HL-60 (cell line): ENCODE results near the gene TMC6.
"Not testable (repeated sequence)": the region's sequence is repeated elsewhere in the genome, so short reads cannot be mapped to it uniquely, and the experiment has no call there.

ENCODE experiments used
- DNase-seq, 2 experiments: peaks; one replicate each; pipeline ENCODE4 v3.0.0-alpha.2; 2010 to 2020; ENCODE audit warnings: low read depth in 1 of 2, low spot score in 1 of 2
- H3K27ac ChIP-seq: fragments of 250-450 bp; sonication (Bioruptor Pico); replicated peaks from 2 replicates; pipeline ENCODE4 v1.5.1; 2020; ENCODE audit warnings: mild to moderate bottlenecking, moderate library complexity
- H3K27me3 ChIP-seq: fragments of 250-450 bp; sonication (Bioruptor Pico); 2 replicates; pipeline ENCODE4 v1.5.1; 2021; ENCODE audit warnings: mild to moderate bottlenecking, moderate library complexity; ENCODE audit not compliant: insufficient read depth, poor library complexity, severe bottlenecking
- H3K4me3 ChIP-seq: replicated peaks from 2 replicates; pipeline ENCODE4 v1.5.1; 2011; ENCODE audit warnings: mild to moderate bottlenecking, control low read depth, low read length; ENCODE audit not compliant: insufficient read depth
- GABPA ChIP-seq: IDR thresholded peaks from 2 replicates; pipeline ENCODE4 v1.6.1; 2012; ENCODE audit warnings: low read depth
- POLR2AphosphoS5 ChIP-seq: IDR thresholded peaks from 2 replicates; pipeline ENCODE4 v1.6.1; 2012; ENCODE audit warnings: low read depth
- SPI1 ChIP-seq: IDR thresholded peaks from 2 replicates; pipeline ENCODE4 v1.6.1; 2012; ENCODE audit warnings: low read depth, mild to moderate bottlenecking, borderline replicate concordance
- TF ChIP-seq, protein P1 (sequence below): IDR thresholded peaks from 2 replicates; pipeline ENCODE4 v1.6.1; 2012; ENCODE audit warnings: low read depth; ENCODE audit not compliant: insufficient replicate concordance
- TF ChIP-seq, protein P2 (sequence below): IDR thresholded peaks from one replicate; pipeline ENCODE4 v1.5.1; 2011; ENCODE audit warnings: low read length, control low read depth, inconsistent platforms; ENCODE audit not compliant: insufficient read depth

Gene TMC6

GRCh38 chr17:78116411-78116810 lies 12.1 kb downstream of the TMC6 start:
- DNase-seq: no peak
- Histone ChIP-seq H3K27me3 (no peaks in the 10 kb centered on the region), H3K27ac (no peak overlapping the region), H3K4me3 (no peak overlapping the region)
- TF ChIP-seq, protein P1, sequence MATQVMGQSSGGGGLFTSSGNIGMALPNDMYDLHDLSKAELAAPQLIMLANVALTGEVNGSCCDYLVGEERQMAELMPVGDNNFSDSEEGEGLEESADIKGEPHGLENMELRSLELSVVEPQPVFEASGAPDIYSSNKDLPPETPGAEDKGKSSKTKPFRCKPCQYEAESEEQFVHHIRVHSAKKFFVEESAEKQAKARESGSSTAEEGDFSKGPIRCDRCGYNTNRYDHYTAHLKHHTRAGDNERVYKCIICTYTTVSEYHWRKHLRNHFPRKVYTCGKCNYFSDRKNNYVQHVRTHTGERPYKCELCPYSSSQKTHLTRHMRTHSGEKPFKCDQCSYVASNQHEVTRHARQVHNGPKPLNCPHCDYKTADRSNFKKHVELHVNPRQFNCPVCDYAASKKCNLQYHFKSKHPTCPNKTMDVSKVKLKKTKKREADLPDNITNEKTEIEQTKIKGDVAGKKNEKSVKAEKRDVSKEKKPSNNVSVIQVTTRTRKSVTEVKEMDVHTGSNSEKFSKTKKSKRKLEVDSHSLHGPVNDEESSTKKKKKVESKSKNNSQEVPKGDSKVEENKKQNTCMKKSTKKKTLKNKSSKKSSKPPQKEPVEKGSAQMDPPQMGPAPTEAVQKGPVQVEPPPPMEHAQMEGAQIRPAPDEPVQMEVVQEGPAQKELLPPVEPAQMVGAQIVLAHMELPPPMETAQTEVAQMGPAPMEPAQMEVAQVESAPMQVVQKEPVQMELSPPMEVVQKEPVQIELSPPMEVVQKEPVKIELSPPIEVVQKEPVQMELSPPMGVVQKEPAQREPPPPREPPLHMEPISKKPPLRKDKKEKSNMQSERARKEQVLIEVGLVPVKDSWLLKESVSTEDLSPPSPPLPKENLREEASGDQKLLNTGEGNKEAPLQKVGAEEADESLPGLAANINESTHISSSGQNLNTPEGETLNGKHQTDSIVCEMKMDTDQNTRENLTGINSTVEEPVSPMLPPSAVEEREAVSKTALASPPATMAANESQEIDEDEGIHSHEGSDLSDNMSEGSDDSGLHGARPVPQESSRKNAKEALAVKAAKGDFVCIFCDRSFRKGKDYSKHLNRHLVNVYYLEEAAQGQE: no peak
- TF ChIP-seq POLR2AphosphoS5: 0 out of 2 replicates have a peak, but pooled peaks have one; percentile 1
- TF ChIP-seq, protein P2, sequence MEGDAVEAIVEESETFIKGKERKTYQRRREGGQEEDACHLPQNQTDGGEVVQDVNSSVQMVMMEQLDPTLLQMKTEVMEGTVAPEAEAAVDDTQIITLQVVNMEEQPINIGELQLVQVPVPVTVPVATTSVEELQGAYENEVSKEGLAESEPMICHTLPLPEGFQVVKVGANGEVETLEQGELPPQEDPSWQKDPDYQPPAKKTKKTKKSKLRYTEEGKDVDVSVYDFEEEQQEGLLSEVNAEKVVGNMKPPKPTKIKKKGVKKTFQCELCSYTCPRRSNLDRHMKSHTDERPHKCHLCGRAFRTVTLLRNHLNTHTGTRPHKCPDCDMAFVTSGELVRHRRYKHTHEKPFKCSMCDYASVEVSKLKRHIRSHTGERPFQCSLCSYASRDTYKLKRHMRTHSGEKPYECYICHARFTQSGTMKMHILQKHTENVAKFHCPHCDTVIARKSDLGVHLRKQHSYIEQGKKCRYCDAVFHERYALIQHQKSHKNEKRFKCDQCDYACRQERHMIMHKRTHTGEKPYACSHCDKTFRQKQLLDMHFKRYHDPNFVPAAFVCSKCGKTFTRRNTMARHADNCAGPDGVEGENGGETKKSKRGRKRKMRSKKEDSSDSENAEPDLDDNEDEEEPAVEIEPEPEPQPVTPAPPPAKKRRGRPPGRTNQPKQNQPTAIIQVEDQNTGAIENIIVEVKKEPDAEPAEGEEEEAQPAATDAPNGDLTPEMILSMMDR: no peak

DNA sequence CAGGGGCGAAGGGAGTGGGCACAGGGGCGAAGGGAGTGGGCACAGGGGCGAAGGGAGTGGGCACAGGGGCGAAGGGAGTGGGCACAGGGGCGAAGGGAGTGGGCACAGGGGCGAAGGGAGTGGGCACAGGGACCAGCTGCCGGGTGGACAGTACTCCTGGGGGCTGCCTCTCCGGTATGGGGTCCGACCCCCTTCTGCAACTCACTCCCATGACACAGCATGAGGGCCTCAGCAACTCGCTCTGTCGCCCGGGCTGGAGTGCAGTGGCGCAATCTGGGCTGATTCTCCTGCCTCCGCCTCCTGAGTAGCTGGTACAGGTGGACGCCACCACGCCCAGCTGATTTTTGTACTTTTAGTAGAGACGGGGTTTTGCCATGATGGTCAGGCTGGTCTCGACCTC lies 12.8 kb downstream of the TMC6 start:
- H3K27ac ChIP-seq, DNase-seq, H3K27me3 ChIP-seq, H3K4me3 ChIP-seq: not testable (repeated sequence)

DNA sequence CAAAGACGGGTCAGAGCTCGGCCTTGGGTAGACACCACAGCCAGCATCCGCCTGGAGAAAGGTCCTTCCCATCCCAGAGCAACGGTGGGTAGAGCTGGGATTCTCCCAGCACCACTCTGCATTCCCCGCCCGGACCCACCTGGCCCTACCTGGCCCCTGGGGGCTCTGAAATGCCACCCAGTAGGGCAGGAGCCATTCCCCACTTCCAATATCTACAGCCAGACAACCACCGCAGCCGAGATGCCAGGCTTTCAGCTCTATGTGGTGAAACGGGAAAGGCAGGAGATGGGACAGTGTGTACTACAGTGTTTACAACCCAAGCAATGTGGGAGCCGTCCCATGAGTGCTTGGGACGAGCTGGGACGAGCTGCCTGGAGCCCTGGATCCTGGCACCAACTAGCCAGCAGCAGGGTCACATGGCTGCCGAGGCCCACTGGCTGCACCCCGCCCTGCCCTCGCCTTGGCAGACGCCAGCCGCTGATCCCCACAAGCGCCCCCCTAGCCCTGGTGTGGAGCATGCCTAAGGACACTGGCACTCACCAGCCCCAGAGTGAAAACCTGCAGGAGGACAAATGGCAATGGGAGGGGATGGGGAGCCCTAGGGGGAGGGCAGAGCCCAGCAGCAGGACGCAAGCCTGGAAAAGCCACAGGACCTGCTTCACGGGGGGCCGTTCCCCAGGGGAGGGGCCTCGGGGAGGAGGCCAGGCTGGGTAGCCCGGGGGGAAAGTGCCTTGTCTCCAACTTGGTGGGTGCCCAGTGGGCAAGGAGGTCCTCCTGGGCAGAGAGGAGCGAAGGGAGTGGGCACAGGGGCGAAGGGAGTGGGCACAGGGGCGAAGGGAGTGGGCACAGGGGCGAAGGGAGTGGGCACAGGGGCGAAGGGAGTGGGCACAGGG lies 13.5 kb downstream of the TMC6 start:
- Histone ChIP-seq H3K27ac (no peak overlapping the region), H3K4me3 (no peak overlapping the region), H3K27me3 (no peaks in the 10 kb centered on the region)
- no peak for TF ChIP-seq GABPA
- TF ChIP-seq, protein P1: no peak
- no peak for TF ChIP-seq SPI1
- no peak for TF ChIP-seq POLR2AphosphoS5
- TF ChIP-seq, protein P2: no peak
- no peak for DNase-seq

- no peaks in the 10 kb centered on the region for H3K27me3 ChIP-seq
- H3K4me3 ChIP-seq: no peak overlapping the region
- no peak for DNase-seq
- no peak for TF ChIP-seq SPI1
- no peak overlapping the region for H3K27ac ChIP-seq
Observed at GRCh38 chr17:78113804-78114785, 14.5 kb downstream of the TMC6 start.
